H9 (cell line): ENCODE measurements around the gene PA2G4. TPM values are rescaled to one million over a fixed set of nuclear protein-coding genes. Genes with fewer than 3 reads are reported as not detected.

Experiments
- DNase-seq: peaks from one replicate; pipeline ENCODE4 v3.0.0-alpha.2; 2017
- H2AFZ ChIP-seq: one replicate; pipeline ENCODE4 v1.6.1; 2013; ENCODE audit warnings: mild to moderate bottlenecking, low read length, control low read depth, moderate library complexity
- H2AK5ac ChIP-seq: 2 replicates; pipeline ENCODE4 v1.6.1; 2013; ENCODE audit warnings: low read length, control low read depth, mixed read lengths; ENCODE audit not compliant: insufficient read length
- H2BK120ac ChIP-seq: one replicate; pipeline ENCODE4 v1.6.1; 2013; ENCODE audit warnings: low read depth, mild to moderate bottlenecking, low read length, control low read depth, inconsistent platforms; ENCODE audit not compliant: poor library complexity, severe bottlenecking
- H2BK12ac ChIP-seq: 2 replicates; pipeline ENCODE4 v1.6.1; 2013; ENCODE audit warnings: low read length, control low read depth, mixed read lengths, low read depth; ENCODE audit not compliant: insufficient read length
- H2BK15ac ChIP-seq: 2 replicates; pipeline ENCODE4 v1.6.1; 2013; ENCODE audit warnings: low read depth, low read length, control low read depth
- H2BK20ac ChIP-seq: one replicate; pipeline ENCODE4 v1.6.1; 2013; ENCODE audit warnings: low read depth, mild to moderate bottlenecking, low read length, control low read depth, inconsistent platforms; ENCODE audit not compliant: poor library complexity, severe bottlenecking
- H2BK5ac ChIP-seq: 2 replicates; pipeline ENCODE4 v1.6.1; 2013; ENCODE audit warnings: low read length, control low read depth, mixed read lengths; ENCODE audit not compliant: insufficient read length
- H3K14ac ChIP-seq: 2 replicates; pipeline ENCODE4 v1.6.1; 2013; ENCODE audit warnings: low read length, control low read depth; ENCODE audit not compliant: insufficient read depth
- H3K18ac ChIP-seq: 2 replicates; pipeline ENCODE4 v1.6.1; 2013; ENCODE audit warnings: low read depth, mild to moderate bottlenecking, mixed read lengths, low read length, control low read depth; ENCODE audit not compliant: insufficient read length
- H3K23ac ChIP-seq: 2 replicates; pipeline ENCODE4 v1.6.1; 2013; ENCODE audit warnings: low read length, control low read depth, mixed read lengths, low read depth; ENCODE audit not compliant: insufficient read length
- H3K23me2 ChIP-seq: 2 replicates; pipeline ENCODE4 v1.6.1; 2013; ENCODE audit warnings: low read depth, mild to moderate bottlenecking, mixed read lengths, low read length, control low read depth; ENCODE audit not compliant: insufficient read length, poor library complexity, severe bottlenecking
- H3K27ac ChIP-seq: 2 replicates; pipeline ENCODE4 v1.5.1; 2013; ENCODE audit warnings: low read length, control low read depth, mixed read lengths, low read depth; ENCODE audit not compliant: insufficient read length
- H3K27me3 ChIP-seq: 2 replicates; pipeline ENCODE4 v1.6.1; 2013; ENCODE audit warnings: low read length, control low read depth, inconsistent platforms; ENCODE audit not compliant: insufficient read depth
- H3K4ac ChIP-seq: 2 replicates; pipeline ENCODE4 v1.6.1; 2013; ENCODE audit warnings: low read depth, mild to moderate bottlenecking, control low read depth, inconsistent platforms, low read length, moderate library complexity
- H3K4me1 ChIP-seq: 2 replicates; pipeline ENCODE4 v1.6.1; 2013; ENCODE audit warnings: low read length, control low read depth, inconsistent platforms; ENCODE audit not compliant: insufficient read depth
- H3K4me2 ChIP-seq: 2 replicates; pipeline ENCODE4 v1.6.1; 2013; ENCODE audit warnings: low read length, control low read depth, mixed read lengths; ENCODE audit not compliant: insufficient read length, insufficient read depth
- H3K56ac ChIP-seq: 2 replicates; pipeline ENCODE4 v1.6.1; 2013; ENCODE audit warnings: low read depth, mild to moderate bottlenecking, mixed read lengths, low read length, control low read depth; ENCODE audit not compliant: insufficient read length
- H3K79me1 ChIP-seq: 2 replicates; pipeline ENCODE4 v1.6.1; 2013; ENCODE audit warnings: low read depth, mild to moderate bottlenecking, moderate library complexity, low read length, control low read depth, inconsistent platforms; ENCODE audit not compliant: insufficient read depth, poor library complexity, severe bottlenecking
- H3K79me2 ChIP-seq: 2 replicates; pipeline ENCODE4 v1.6.1; 2013; ENCODE audit warnings: low read length, control low read depth, inconsistent platforms; ENCODE audit not compliant: insufficient read depth
- H3K9ac ChIP-seq: 2 replicates; pipeline ENCODE4 v1.6.1; 2013; ENCODE audit warnings: low read length, control low read depth, mixed read lengths; ENCODE audit not compliant: insufficient read length; ENCODE audit errors: extremely low read depth
- H3K9me3 ChIP-seq: one replicate; pipeline ENCODE4 v1.6.1; 2013; ENCODE audit warnings: low read depth, low read length, inconsistent platforms; ENCODE audit not compliant: control insufficient read depth
- H3T11ph ChIP-seq: one replicate; pipeline ENCODE4 v1.6.1; 2013; ENCODE audit warnings: mild to moderate bottlenecking, low read length, control low read depth, inconsistent platforms
- H4K20me1 ChIP-seq: one replicate; pipeline ENCODE4 v1.6.1; 2013; ENCODE audit not compliant: control insufficient read depth, insufficient read length, insufficient read depth
- H4K5ac ChIP-seq: 2 replicates; pipeline ENCODE4 v1.6.1; 2013; ENCODE audit warnings: low read depth, mild to moderate bottlenecking, mixed read lengths, low read length, control low read depth; ENCODE audit not compliant: insufficient read length
- H4K8ac ChIP-seq: replicated peaks from 2 replicates; pipeline ENCODE4 v1.6.1; 2013; ENCODE audit warnings: low read length, control low read depth, mixed read lengths, low read depth; ENCODE audit not compliant: insufficient read length
- H4K91ac ChIP-seq: 2 replicates; pipeline ENCODE4 v1.6.1; 2013; ENCODE audit warnings: low read depth, mild to moderate bottlenecking, moderate library complexity, mixed read lengths, low read length, control low read depth; ENCODE audit not compliant: insufficient read length
- H3K27ac Mint-ChIP-seq, 3 experiments: 2 replicates in 2 of 3; 3 replicates in 1 of 3; pipeline ENCODE4 v1.8.0; 2020 to 2021; ENCODE audit warnings: mixed read lengths in 3 of 3, mild to moderate bottlenecking in 1 of 3, moderate library complexity in 1 of 3
- H3K27me3 Mint-ChIP-seq: 2 replicates; pipeline ENCODE4 v1.8.0; 2021; ENCODE audit warnings: low read depth, mild to moderate bottlenecking, moderate library complexity, mixed read lengths
- H3K36me3 Mint-ChIP-seq, 3 experiments: 2 replicates in 2 of 3; 3 replicates in 1 of 3; pipeline ENCODE4 v1.8.0; 2020 to 2021; ENCODE audit warnings: low read depth in 3 of 3, mixed read lengths in 3 of 3; ENCODE audit not compliant: insufficient read depth in 1 of 3
- H3K4me1 Mint-ChIP-seq, 2 experiments: 2 replicates each; pipeline ENCODE4 v1.8.0; 2020; ENCODE audit warnings: mixed read lengths in 2 of 2
- H3K4me3 Mint-ChIP-seq, 2 experiments: 2 replicates in 1 of 2; 3 replicates in 1 of 2; pipeline ENCODE4 v1.8.0; 2020 to 2021; ENCODE audit warnings: mild to moderate bottlenecking in 2 of 2, mixed read lengths in 2 of 2, moderate library complexity in 1 of 2
- H3K9me3 Mint-ChIP-seq, 2 experiments: 2 replicates in 1 of 2; 3 replicates in 1 of 2; pipeline ENCODE4 v1.8.0; 2020; ENCODE audit warnings: mild to moderate bottlenecking in 2 of 2, mixed read lengths in 2 of 2, moderate library complexity in 1 of 2
- CTCF ChIP-seq: fragments of 200-600 bp; sonication (generic); conservative IDR thresholded peaks from 3 replicates; pipeline ENCODE4 v1.8.0; 2021; ENCODE audit warnings: antibody characterized with exemption, mild to moderate bottlenecking
- WGBS: extraction: QIAGEN DNeasy Blood & Tissue Kit; methylation state at CpG from one replicate; pipeline ENCODE4 v1.1.7; 2013; ENCODE audit warnings: missing lambda C conversion rate, low lambda C conversion rate, mixed read lengths; ENCODE audit not compliant: insufficient read length; ENCODE audit errors: extremely low coverage; 5-methylcytosine and 5-hydroxymethylcytosine counted together
- total RNA-seq: library from RNA; stranded (reverse); gene quantifications from 2 replicates; pipeline ENCODE4 v1.2.1, GENCODE V29; 2021

PA2G4 gene
- total RNA-seq, 1 experiment from 2014 or later: 248 TPM

GRCh38 chr12:56081393-56082347 lies 22.7 kb upstream of the PA2G4 start:
- TF ChIP-seq CTCF: no peak
- no peak overlapping the region for H3K23ac ChIP-seq
- Mint-ChIP-seq H3K4me3 (peak overlapping the region; percentile 83 to 93), H3K27ac (peak overlapping the region in 2 of 3 experiments; percentile 39 to 78; a peak in 2 of 7 replicates), H3K9me3 (peaks cover 3% of the 10 kb centered on the region in 2 experiments; a peak in 3 of 5 replicates), H3K36me3 (peaks cover 15 to 30% (median 27%) of the 10 kb centered on the region in 3 experiments), H3K27me3 (no peaks in the 10 kb centered on the region), H3K4me1 (peaks cover 19 to 25% of the 10 kb centered on the region in 2 experiments)
- no peak overlapping the region for H3T11ph ChIP-seq
- H3K23me2 ChIP-seq: peaks cover 13% of the 10 kb centered on the region
- H3K4me2 ChIP-seq: peak overlapping the region; percentile 57
- no peak overlapping the region for H2BK120ac ChIP-seq
- no peak overlapping the region for H4K91ac ChIP-seq
- H2AK5ac ChIP-seq: no peak overlapping the region
- peak overlapping the region; percentile 40 for H3K9ac ChIP-seq
- no peak overlapping the region for H2BK5ac ChIP-seq
- no peak overlapping the region; the same call in 1 of the 2 replicates for H3K14ac ChIP-seq
- no peak overlapping the region for H2BK15ac ChIP-seq
- no peaks in the 10 kb centered on the region for H3K79me1 ChIP-seq
- H3K18ac ChIP-seq: no peak overlapping the region
- no peaks in the 10 kb centered on the region for H3K9me3 ChIP-seq
- H2AFZ ChIP-seq: no peak overlapping the region
- H3K4ac ChIP-seq: no peak overlapping the region
- no peaks in the 10 kb centered on the region; the same call in 1 of the 2 replicates for H3K27me3 ChIP-seq
- H3K27ac ChIP-seq: no peak overlapping the region
- no peaks in the 10 kb centered on the region for H4K20me1 ChIP-seq
- H4K5ac ChIP-seq: no peak overlapping the region
- no CpG with 5 or more reads among the region's 6 CpGs for WGBS
- DNase-seq: no peak
- no peak overlapping the region for H4K8ac ChIP-seq
- no peak overlapping the region for H2BK20ac ChIP-seq
- H2BK12ac ChIP-seq: no peak overlapping the region
- 0 out of 2 replicates have a peak, but pooled peaks cover 4% of the 10 kb centered on the region for H3K4me1 ChIP-seq
- peaks cover 7% of the 10 kb centered on the region; the same call in 1 of the 2 replicates for H3K79me2 ChIP-seq
- no peak overlapping the region for H3K56ac ChIP-seq
